IMR-90 (cell line): ENCODE results near the gene RAP1A. TPM values are rescaled to one million over a fixed set of nuclear protein-coding genes. Genes with fewer than 3 reads are reported as not detected.

Experiments
- ATAC-seq: fragments of 200-7000 bp; cut with Tn5 transposase; 2 replicates; pipeline ENCODE4 v1.9.1; 2020; ENCODE audit warnings: low read depth, mild to moderate bottlenecking, moderate library complexity
- BruUV-seq: library from RNA; stranded (reverse); fragments of 400-500 nt; replicated peaks from 2 replicates; lab custom pipeline; 2021; lab: Mats Ljungman, UMichigan
- CTCF ChIA-PET: fragments of 300-600 bp; formaldehyde crosslinking; extraction: SDS; loops from one replicate; lab custom pipeline; 2021; ENCODE audit warnings: antibody characterized with exemption; lab: Yijun Ruan, JAX
- POLR2A ChIA-PET: fragments of 300-600 bp; sonication (Branson Sonifier 250); formaldehyde crosslinking; loops from one replicate; lab custom pipeline; 2022; ENCODE audit warnings: antibody characterized with exemption; ENCODE audit not compliant: unreplicated experiment; lab: Charles Lee
- DNase-seq: peaks from one replicate; pipeline ENCODE4 v3.0.0; 2013
- H2AFZ ChIP-seq: replicated peaks from 2 replicates; pipeline ENCODE3; 2013; ENCODE audit warnings: low read length, mild to moderate bottlenecking; ENCODE audit not compliant: poor library complexity
- H2AK5ac ChIP-seq: 2 replicates; pipeline ENCODE4 v1.6.1; 2013; ENCODE audit warnings: low read depth, low read length, inconsistent platforms
- H2AK9ac ChIP-seq: replicated peaks from 2 replicates; pipeline ENCODE3; 2013; ENCODE audit warnings: mild to moderate bottlenecking, low read depth, low read length, moderate library complexity; ENCODE audit not compliant: poor library complexity
- H2BK120ac ChIP-seq: 2 replicates; pipeline ENCODE4 v1.6.1; 2013; ENCODE audit warnings: low read depth, low read length, inconsistent platforms
- H2BK15ac ChIP-seq: 3 replicates; pipeline ENCODE4 v1.6.1; 2013; ENCODE audit warnings: low read depth, low read length, inconsistent platforms
- H2BK20ac ChIP-seq: 2 replicates; pipeline ENCODE4 v1.6.1; 2013; ENCODE audit warnings: low read depth, mild to moderate bottlenecking, inconsistent platforms, low read length, moderate library complexity
- H2BK5ac ChIP-seq: 2 replicates; pipeline ENCODE4 v1.6.1; 2013; ENCODE audit warnings: mild to moderate bottlenecking, low read depth, low read length, inconsistent platforms; ENCODE audit not compliant: poor library complexity, severe bottlenecking
- H3K14ac ChIP-seq: replicated peaks from 2 replicates; pipeline ENCODE4 v1.6.1; 2013; ENCODE audit warnings: low read depth, low read length, inconsistent platforms
- H3K18ac ChIP-seq: 2 replicates; pipeline ENCODE4 v1.6.1; 2013; ENCODE audit warnings: low read depth, low read length, control low read depth
- H3K23ac ChIP-seq: 2 replicates; pipeline ENCODE4 v1.6.1; 2013; ENCODE audit warnings: low read depth, low read length, inconsistent platforms
- H3K27ac ChIP-seq: 2 replicates; pipeline ENCODE4 v1.5.1; 2013; ENCODE audit warnings: mild to moderate bottlenecking, control low read depth, low read length; ENCODE audit not compliant: insufficient read depth
- H3K27me3 ChIP-seq: 2 replicates; pipeline ENCODE4 v1.6.1; 2013; ENCODE audit warnings: low read length; ENCODE audit not compliant: control insufficient read depth, insufficient read depth
- H3K36me3 ChIP-seq: 2 replicates; pipeline ENCODE4 v1.6.1; 2013; ENCODE audit warnings: low read length, mixed read lengths; ENCODE audit not compliant: control insufficient read depth, insufficient read depth
- H3K4ac ChIP-seq: 2 replicates; pipeline ENCODE4 v1.6.1; 2013; ENCODE audit warnings: low read depth, low read length, inconsistent platforms
- H3K4me1 ChIP-seq: 2 replicates; pipeline ENCODE4 v1.6.1; 2013; ENCODE audit warnings: low read length, mixed read lengths; ENCODE audit not compliant: control insufficient read depth, insufficient read depth
- H3K4me2 ChIP-seq: 2 replicates; pipeline ENCODE4 v1.6.1; 2013; ENCODE audit warnings: low read depth, mild to moderate bottlenecking, control low read depth, low read length, moderate library complexity
- H3K4me3 ChIP-seq: 2 replicates; pipeline ENCODE4 v1.5.1; 2013; ENCODE audit warnings: low read depth, mild to moderate bottlenecking, control low read depth, low read length, moderate library complexity; ENCODE audit not compliant: insufficient read depth
- H3K56ac ChIP-seq: 2 replicates; pipeline ENCODE4 v1.6.1; 2013; ENCODE audit warnings: low read length, inconsistent platforms; ENCODE audit not compliant: insufficient read depth; ENCODE audit errors: extremely low read depth
- H3K79me1 ChIP-seq, 2 experiments: 2 replicates each; pipeline ENCODE4 v1.6.1; 2013; ENCODE audit warnings: low read length in 2 of 2, inconsistent platforms in 1 of 2, low read depth in 1 of 2
- H3K9ac ChIP-seq: 2 replicates; pipeline ENCODE4 v1.6.1; 2013; ENCODE audit warnings: low read depth, low read length, control low read depth
- H3K9me1 ChIP-seq: 2 replicates; pipeline ENCODE4 v1.6.1; 2013; ENCODE audit warnings: low read length, inconsistent platforms; ENCODE audit not compliant: insufficient read depth
- H3K9me3 ChIP-seq: 2 replicates; pipeline ENCODE4 v1.6.1; 2013; ENCODE audit warnings: low read length; ENCODE audit not compliant: control insufficient read depth, insufficient read depth
- H4K20me1 ChIP-seq: 2 replicates; pipeline ENCODE4 v1.6.1; 2013; ENCODE audit warnings: low read length, inconsistent platforms; ENCODE audit not compliant: insufficient read depth
- H4K5ac ChIP-seq: 2 replicates; pipeline ENCODE4 v1.6.1; 2013; ENCODE audit warnings: mild to moderate bottlenecking, low read depth, low read length, control low read depth
- H4K8ac ChIP-seq, 2 experiments: 2 replicates each; pipeline ENCODE4 v1.6.1; 2013; ENCODE audit warnings: low read depth in 2 of 2, low read length in 2 of 2, control low read depth in 1 of 2, inconsistent platforms in 1 of 2
- H4K91ac ChIP-seq: 2 replicates; pipeline ENCODE4 v1.6.1; 2013; ENCODE audit warnings: low read depth, low read length, inconsistent platforms; ENCODE audit not compliant: insufficient read depth
- BHLHE40 ChIP-seq: fragments of 150-350 bp; IDR thresholded peaks from 2 replicates; pipeline ENCODE4 v1.6.1; 2016; ENCODE audit warnings: mild to moderate bottlenecking, low read depth, low read length
- NFE2L2 ChIP-seq: fragments of 150-350 bp; IDR thresholded peaks from 2 replicates; pipeline ENCODE4 v1.6.1; 2016; ENCODE audit warnings: low read depth, mild to moderate bottlenecking, low read length
- WGBS, 2 experiments: methylation state at CpG; one replicate each; pipeline versions ENCODE4 v1.1.5 to v1.1.7; 2013; ENCODE audit warnings: missing lambda C conversion rate in 2 of 2; ENCODE audit not compliant: insufficient read length in 1 of 2; ENCODE audit errors: extremely low coverage in 2 of 2; 5-methylcytosine and 5-hydroxymethylcytosine counted together
- dilution Hi-C: fragments of 300-500 bp; cut with HindIII; formaldehyde crosslinking; loops from one replicate; pipeline ENCODE4 v1.14.3; 2018; ENCODE audit warnings: low sequenced_read_pairs; ENCODE audit not compliant: unreplicated experiment
- in situ Hi-C: fragments of 300-500 bp; cut with MboI; formaldehyde crosslinking; loops from 3 replicates; pipeline ENCODE4 v1.14.3; 2019; ENCODE audit warnings: low sequenced_read_pairs, inconsistent platforms, mixed read lengths
- intact Hi-C: fragments of 100-400 bp; cut with micrococcal nuclease; formaldehyde crosslinking; loops from 2 replicates; pipeline ENCODE4 v1.10.0; 2022
- polyA plus RNA-seq, 3 experiments: library from polyadenylated mRNA; depleted of rRNA; stranded (reverse); fragments of >200 nt; gene quantifications; 2 replicates each; pipeline ENCODE4 v1.2.3, GENCODE V29; 2012; ENCODE audit warnings: low replicate concordance in 1 of 3
- total RNA-seq: library from RNA; depleted of rRNA; stranded (reverse); fragments of >200 nt; gene quantifications from 2 replicates; pipeline ENCODE4 v1.2.3, GENCODE V29; 2012

The RAP1A gene
- total and polyA plus RNA-seq, 2 of the 4 experiments (the other 2 are of a cell fraction) = 18.1 to 43.6 TPM

- Histone ChIP-seq H3K79me1 (peaks cover 9 to 62% of the 10 kb centered on the region in 2 experiments; a peak in 3 of 4 replicates), H4K91ac (no peak overlapping the region), H3K4me2 (peak overlapping the region; percentile 60; the same call in 1 of the 2 replicates), H4K20me1 (peaks cover 7% of the 10 kb centered on the region; the same call in 1 of the 2 replicates), H3K36me3 (no peaks in the 10 kb centered on the region), H3K56ac (no peak overlapping the region), H3K9me1 (0 out of 2 replicates have a peak, but pooled peaks cover 5% of the 10 kb centered on the region), H2BK5ac (peak overlapping the region; percentile 31), H3K4me3 (no peak overlapping the region), H4K5ac (no peak overlapping the region), H2AK5ac (no peak overlapping the region), H2BK15ac (no peak overlapping the region), H3K9ac (no peak overlapping the region), H3K4ac (no peak overlapping the region), H3K14ac (no peak overlapping the region), H3K27ac (no peak overlapping the region), H3K18ac (no peak overlapping the region), H2BK120ac (no peak overlapping the region), H2AK9ac (no peak overlapping the region), H2AFZ (no peak overlapping the region), H4K8ac (no peak overlapping the region), H3K27me3 (no peaks in the 10 kb centered on the region), H3K23ac (no peak overlapping the region), H3K4me1 (peaks cover 3% of the 10 kb centered on the region), H2BK20ac (no peak overlapping the region), H3K9me3 (no peaks in the 10 kb centered on the region)
- WGBS, 2 experiments = no CpG with 5 or more reads among the region's 1 CpG
- ChIA-PET POLR2A (no interaction called here), CTCF (interaction anchor here (0.6 to 2.3 kb wide), 7 partner anchors 11 to 161 kb away, joined by 3 to 5 read pairs (median 4); no protein-coding TSS in a partner anchor)
- intact Hi-C loops (no loop called here), dilution Hi-C loops (no loop called here), in situ Hi-C loops (loop anchor here (10.0 kb wide), 1 partner anchor 444 kb away; the partner anchor contains the start of gene CHI3L2)
- BruUV-seq = no TSS peak
- DNase-seq (peak; percentile 45), ATAC-seq (peak; percentile 81)
- no peak for TF ChIP-seq BHLHE40
- peak; percentile 27; the same call in 1 of the 2 replicates for TF ChIP-seq NFE2L2
Measured at GRCh38 chr1:111669268-111669667, 49.7 kb downstream of the RAP1A start.
